Measurements from ENCODE around the gene S100B.
"Not testable (repeated sequence)": the region's sequence is repeated elsewhere in the genome, so short reads cannot be mapped to it uniquely, and the experiment has no call there.

S100B gene

DNA sequence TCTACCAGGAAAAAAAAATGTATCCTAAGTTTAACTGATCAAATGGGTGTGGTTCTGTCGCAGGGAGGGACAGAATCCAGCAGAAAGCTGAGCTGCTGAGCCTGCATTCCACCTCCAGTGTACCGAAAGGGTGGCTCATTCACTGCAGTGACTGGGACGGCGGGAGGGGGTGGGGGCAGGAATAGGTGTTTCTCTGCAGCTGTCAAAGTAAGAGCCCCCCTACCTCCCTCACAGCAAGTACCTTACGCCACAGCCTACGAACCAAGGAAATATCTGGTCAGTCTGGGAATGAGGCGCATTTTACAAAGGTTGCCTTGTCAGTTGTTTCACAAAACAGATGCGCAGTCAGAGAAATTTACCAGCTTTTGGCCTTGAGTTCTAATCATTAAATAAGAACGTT lies 1.7 kb downstream of the S100B start:
- DNase-seq (no peak), ATAC-seq (replicated peaks) (no peak)
- H3K9me3 Mint-ChIP-seq: no peaks in the 10 kb centered on the region
- H3K36me3 Mint-ChIP-seq: no peaks in the 10 kb centered on the region
- H3K27me3 Mint-ChIP-seq: peaks cover 0 to 8% of the 10 kb centered on the region in 2 donors
- H3K27ac Mint-ChIP-seq: no peak overlapping the region
- peaks cover 18 to 32% of the 10 kb centered on the region in 2 donors for H3K4me1 Mint-ChIP-seq
- no peak overlapping the region for H3K4me3 Mint-ChIP-seq

DNA sequence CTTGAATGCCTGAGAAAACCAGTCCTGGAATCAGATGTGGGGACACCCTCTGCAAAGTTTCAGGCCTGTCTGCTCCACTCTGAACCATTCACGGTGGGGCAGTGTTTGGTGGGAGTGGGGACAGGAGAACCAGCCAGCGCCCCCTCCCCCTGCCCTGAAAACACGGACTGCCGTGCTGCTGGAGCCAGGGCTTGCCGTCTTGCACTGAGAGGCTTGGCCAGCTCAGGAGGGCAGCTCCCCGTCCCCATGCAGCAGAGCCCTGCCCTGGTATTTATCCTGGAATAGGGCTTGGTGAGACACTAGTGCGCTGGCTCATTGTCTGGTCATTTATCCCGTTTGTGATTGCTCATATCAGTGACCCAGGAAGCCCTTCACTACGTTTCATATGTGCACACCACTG lies 3.9 kb downstream of the S100B start:
- Mint-ChIP-seq H3K9me3 (no peaks in the 10 kb centered on the region), H3K27me3 (peaks cover 0 to 2% of the 10 kb centered on the region in 2 donors), H3K4me1 (peaks cover 2 to 10% of the 10 kb centered on the region in 2 donors), H3K4me3 (no peak overlapping the region), H3K27ac (no peak overlapping the region), H3K36me3 (no peaks in the 10 kb centered on the region)
- ATAC-seq (replicated peaks) (no peak), DNase-seq (no peak)

DNA sequence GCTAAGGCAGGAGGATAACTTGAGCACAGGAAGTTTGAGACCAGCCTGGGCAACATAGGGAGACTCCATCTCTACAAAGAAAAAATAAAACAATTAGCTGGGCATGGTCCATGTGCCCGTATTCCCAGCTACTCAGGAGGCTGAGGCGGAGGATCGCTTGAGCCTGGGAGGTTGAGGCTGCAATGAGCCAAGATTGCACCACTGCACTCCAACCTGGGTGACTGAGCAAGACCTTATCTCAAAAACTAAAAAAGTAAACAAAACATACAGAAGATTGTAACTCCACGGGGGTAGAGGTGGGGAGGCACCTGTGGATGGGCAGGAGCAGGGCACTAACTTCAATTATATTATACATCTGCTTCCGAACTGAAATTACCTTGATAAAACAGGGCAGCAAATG lies 4.6 kb downstream of the S100B start:
- no peak for DNase-seq
- Mint-ChIP-seq H3K27ac (no peak overlapping the region), H3K4me3 (no peak overlapping the region)

DNA sequence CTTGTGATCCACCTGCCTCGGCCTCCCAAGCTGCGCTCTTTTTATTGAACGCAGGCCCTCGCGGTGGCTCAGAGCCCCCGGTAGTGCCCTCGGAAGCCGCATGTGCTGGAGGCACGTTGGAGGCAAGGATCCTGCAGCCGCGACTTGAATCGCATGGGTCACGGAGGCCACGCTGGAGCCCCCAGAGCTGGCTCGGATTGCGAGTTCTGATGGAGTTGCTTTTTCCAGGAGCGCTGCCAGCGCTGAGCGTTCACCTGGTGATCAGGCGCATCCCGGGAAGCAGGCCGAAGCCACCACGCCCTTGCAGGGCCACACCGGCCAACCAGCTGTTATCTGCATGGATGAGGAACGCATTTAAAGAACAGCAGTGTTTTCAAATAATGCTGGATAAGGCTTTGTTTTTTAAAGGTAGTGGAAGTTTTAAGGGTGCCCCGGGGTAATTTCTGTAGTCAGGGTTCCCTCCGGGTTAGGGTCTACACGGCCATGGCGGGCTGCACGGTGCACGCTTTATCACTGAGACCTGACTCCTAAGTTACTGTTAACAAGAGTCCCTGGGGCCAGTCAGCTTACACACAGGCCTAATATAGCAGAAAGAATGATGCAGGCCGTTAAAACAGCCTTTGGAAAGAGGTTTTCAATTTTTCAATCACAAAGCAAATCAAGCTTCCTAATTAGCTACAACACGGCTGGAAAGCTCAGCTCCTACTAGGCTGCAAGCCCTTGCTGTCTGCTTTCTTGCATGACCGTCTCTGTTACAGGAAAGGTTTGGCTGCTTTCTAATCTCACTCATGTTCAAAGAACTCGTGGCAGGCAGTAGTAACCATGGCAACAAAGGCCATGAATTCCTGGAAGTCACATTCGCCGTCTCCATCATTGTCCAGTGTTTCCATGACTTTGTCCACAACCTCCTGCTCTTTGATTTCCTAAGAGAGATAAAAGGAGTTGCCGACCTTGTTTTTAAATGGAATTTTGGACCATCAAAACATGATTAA lies 6.0 kb downstream of the S100B start:
- Mint-ChIP-seq H3K27ac (no peak overlapping the region), H3K4me1 (no peaks in the 10 kb centered on the region), H3K9me3 (peaks cover 0 to under 1% of the 10 kb centered on the region in 2 donors), H3K36me3 (peaks cover 0 to 4% of the 10 kb centered on the region in 2 donors), H3K27me3 (no peaks in the 10 kb centered on the region), H3K4me3 (no peak overlapping the region)
- no peak for ATAC-seq (replicated peaks)
- DNase-seq: no peak

More for the DNA sequence above, 4.6 kb downstream of the S100B start:
- peaks cover 0 to 6% of the 10 kb centered on the region in 2 donors for H3K4me1 Mint-ChIP-seq
- no peak for ATAC-seq (replicated peaks)
- H3K36me3 Mint-ChIP-seq: no peaks in the 10 kb centered on the region
- H3K27me3 Mint-ChIP-seq: no peaks in the 10 kb centered on the region
- H3K9me3 Mint-ChIP-seq: no peaks in the 10 kb centered on the region

DNA sequence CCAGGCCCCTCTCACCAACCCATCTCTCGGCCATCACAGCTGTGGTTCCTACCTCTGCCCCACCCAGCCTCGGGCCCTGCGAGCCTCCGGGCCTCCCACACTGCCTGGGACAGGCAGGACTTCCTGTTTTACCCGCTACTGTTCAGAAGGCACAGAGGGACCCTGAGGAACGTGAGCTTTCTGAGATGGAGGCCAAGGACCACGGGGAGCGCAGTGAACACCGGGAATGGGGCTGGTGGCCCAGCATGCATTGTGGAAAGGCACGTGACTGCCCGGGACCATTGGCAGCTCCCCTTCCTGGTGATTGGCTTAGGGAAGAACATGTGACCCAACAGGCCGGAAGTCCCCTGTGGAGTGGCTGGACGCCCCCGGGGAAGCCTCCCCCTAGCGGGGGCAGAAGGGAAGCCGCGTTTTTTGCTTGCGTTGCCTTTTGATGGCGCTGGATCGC lies 7.0 kb downstream of the S100B start:
- Mint-ChIP-seq H3K9me3 (peaks cover 3 to 6% of the 10 kb centered on the region in 2 donors), H3K4me3 (no peak overlapping the region), H3K36me3 (peaks cover 0 to 4% of the 10 kb centered on the region in 2 donors), H3K4me1 (no peaks in the 10 kb centered on the region), H3K27me3 (peaks cover 4 to 5% of the 10 kb centered on the region in 2 donors), H3K27ac (no peak overlapping the region)
- no peak for DNase-seq
- no peak for ATAC-seq (replicated peaks)

DNA sequence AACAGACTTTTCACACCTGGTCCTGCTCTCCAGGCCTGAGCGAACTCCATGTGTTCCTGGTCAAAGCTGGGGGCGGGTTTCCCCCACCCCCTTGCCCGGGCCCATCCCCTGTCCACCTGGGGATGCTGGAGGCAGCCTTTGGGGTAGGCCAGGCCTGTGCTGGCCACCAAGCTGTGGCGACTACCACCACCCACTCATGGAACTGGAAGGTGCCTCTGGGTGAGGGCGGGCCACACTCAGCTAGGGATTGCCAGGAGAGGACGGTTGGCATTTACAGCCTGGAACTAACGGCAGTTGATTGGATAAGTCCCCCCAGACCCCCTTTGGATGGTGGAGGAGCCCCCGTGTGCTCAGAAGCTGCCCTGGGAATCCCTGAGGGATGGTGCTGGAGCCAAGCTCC lies 7.9 kb downstream of the S100B start:
- DNase-seq (no peak), ATAC-seq (replicated peaks) (no peak)
- Mint-ChIP-seq H3K4me1 (no peaks in the 10 kb centered on the region), H3K4me3 (no peak overlapping the region), H3K27me3 (peaks cover 7 to 11% of the 10 kb centered on the region in 2 donors), H3K36me3 (peaks cover 0 to 4% of the 10 kb centered on the region in 2 donors), H3K9me3 (peaks cover 3 to 7% of the 10 kb centered on the region in 2 donors), H3K27ac (no peak overlapping the region)

DNA sequence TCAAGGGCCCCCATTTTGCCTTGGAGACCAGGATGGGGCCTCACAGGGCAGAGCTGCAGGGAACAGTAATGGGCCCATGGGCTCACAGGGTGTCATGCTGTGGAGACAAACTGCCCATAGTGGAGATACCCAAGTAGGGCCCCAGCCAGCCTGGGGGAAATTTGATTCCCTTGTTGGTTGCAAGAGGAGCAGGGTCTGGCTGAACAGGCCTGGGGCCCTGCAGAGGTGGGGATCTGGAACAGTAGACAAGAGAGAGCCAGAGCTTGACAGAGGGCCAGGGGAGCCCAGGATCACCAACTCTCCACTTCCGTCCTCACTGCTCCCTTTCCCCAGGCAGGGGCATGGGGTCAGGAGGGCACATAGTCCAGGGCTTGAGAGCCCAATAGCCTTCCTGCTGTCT lies 8.7 kb downstream of the S100B start:
- H3K27ac Mint-ChIP-seq: no peak overlapping the region
- H3K27me3 Mint-ChIP-seq: peaks cover 7 to 11% of the 10 kb centered on the region in 2 donors
- DNase-seq (no peak), ATAC-seq (replicated peaks) (no peak)
- no peaks in the 10 kb centered on the region for H3K4me1 Mint-ChIP-seq
- no peak overlapping the region for H3K4me3 Mint-ChIP-seq
- H3K36me3 Mint-ChIP-seq: peaks cover 0 to 4% of the 10 kb centered on the region in 2 donors
- H3K9me3 Mint-ChIP-seq: peaks cover 9 to 11% of the 10 kb centered on the region in 2 donors

DNA sequence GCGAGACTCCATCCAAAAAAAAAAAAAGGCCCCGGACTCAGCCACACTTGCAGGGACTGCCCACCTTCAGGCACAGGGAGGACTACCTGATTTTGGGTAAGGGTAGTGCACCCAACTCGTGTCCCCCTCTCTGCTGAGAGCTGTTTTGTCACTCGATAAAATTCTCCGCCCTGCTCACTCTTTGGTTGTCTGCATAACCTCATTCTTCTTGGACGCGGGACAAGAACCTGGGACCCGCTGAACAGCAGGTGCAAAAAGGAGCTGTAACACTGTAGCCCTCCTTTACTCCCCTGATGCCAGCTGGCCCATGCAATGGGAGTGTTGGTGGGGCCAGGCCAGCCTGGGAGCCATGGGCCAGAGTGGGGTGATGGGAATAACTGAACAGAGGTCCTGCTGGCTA lies 10.6 kb downstream of the S100B start:
- Mint-ChIP-seq H3K4me3 (no peak overlapping the region), H3K36me3 (peaks cover 3 to 4% of the 10 kb centered on the region in 2 donors), H3K27ac (no peak overlapping the region), H3K9me3 (peaks cover 19 to 22% of the 10 kb centered on the region in 2 donors), H3K27me3 (peaks cover 7 to 18% of the 10 kb centered on the region in 2 donors), H3K4me1 (no peaks in the 10 kb centered on the region)
- ATAC-seq (replicated peaks) (no peak), DNase-seq (no peak)

DNA sequence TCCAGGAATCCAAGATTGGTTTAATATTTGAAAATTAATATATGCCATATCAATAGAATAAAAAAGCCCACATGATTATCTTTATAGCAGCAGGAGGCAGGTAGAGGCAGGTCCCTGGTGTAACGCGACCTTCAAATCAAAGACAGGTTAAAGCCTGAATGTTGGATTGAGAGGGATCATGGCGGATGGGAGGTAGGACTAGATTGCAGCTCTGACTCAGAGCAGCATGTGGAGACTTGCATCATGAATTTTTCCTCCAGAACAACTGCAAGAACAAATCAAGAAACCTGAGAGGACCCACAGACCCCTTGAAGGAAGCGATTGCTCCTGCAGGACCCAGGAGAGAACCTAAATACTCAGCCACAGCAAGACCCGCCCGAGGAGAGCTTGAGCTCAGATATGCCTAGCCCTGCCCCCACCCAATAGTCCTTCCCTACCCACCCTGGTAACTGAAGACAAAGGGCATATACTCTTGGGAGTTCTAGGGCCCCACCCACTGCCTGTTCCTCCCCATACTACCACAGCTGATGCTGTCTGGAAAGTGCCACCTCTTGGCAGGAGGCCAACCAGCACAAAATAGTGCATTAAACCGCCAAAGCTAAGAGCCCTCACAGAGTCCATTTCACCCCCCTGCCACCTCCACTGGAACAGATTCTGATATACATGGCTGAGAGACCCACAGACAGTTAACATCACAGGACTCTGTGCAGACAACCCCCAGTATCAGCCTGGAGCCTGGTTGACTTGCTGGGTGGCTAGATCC lies 19.5 kb downstream of the S100B start:
- H3K36me3 Mint-ChIP-seq: peaks cover 28 to 50% of the 10 kb centered on the region in 2 donors
- peaks cover 10 to 21% of the 10 kb centered on the region in 2 donors for H3K27me3 Mint-ChIP-seq
- no peak for DNase-seq
- no peaks in the 10 kb centered on the region for H3K4me1 Mint-ChIP-seq
- peaks cover 41 to 52% of the 10 kb centered on the region in 2 donors for H3K9me3 Mint-ChIP-seq
- no peak overlapping the region for H3K27ac Mint-ChIP-seq
- no peak for ATAC-seq (replicated peaks)
- no peak overlapping the region for H3K4me3 Mint-ChIP-seq

DNA sequence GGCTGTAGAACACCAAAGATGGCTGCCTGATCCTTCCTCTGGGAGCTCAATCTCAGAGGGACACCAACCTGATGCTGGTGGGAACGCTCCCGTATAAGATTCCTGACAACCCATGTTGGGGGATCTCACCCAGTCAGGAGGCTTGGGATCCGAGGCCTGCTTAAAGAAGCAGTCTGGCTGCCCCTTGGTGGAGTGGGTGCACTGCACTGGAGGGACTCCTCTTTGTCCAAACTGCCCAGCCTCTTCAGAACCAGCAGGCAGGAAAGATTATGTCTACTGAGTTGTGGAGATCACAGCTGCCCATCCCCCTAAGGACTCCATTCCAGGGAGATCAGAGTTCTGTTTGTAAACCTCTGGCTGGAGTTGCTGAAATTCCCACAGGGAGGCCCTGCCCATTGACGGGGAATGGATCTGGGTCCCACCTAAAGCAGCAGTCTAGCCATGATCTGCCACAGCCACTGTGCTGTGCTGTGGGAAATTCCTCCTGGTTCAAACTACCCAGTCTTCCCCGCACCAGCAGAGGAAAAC lies 23.0 kb downstream of the S100B start:
- Mint-ChIP-seq H3K27me3 (peaks cover 0 to 10% of the 10 kb centered on the region in 2 donors), H3K4me1 (no peaks in the 10 kb centered on the region), H3K4me3 (no peak overlapping the region), H3K27ac (no peak overlapping the region), H3K9me3 (peaks cover 41 to 42% of the 10 kb centered on the region in 2 donors), H3K36me3 (peaks cover 49 to 60% of the 10 kb centered on the region in 2 donors)
- ATAC-seq (replicated peaks) (no peak), DNase-seq (no peak)

DNA sequence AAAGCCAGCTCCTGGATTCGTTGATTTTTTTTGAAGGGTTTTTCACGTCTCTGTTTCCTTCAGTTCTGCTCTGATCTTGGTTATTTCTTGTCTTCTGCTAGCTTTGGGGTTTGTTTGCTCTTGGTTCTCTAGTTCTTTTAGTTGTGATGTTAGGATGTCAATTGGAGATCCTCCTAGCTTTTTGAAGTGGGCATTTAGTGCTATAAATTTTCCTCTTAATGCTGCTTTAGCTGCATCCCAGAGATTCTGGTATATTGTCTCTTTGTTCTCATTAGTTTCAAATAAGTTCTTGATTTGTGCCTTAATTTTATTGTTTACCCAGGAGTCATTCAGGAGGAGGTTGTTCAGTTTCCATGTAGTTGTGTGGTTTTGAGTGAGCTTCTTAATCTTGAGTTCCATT lies 25.5 kb downstream of the S100B start:
- not testable (repeated sequence) for DNase-seq; H3K4me3 Mint-ChIP-seq; H3K27me3 Mint-ChIP-seq; H3K4me1 Mint-ChIP-seq; ATAC-seq (replicated peaks); H3K27ac Mint-ChIP-seq
- H3K36me3 Mint-ChIP-seq: peaks cover 49 to 53% of the 10 kb centered on the region in 2 donors
- peaks cover 36% of the 10 kb centered on the region in 2 donors for H3K9me3 Mint-ChIP-seq

DNA sequence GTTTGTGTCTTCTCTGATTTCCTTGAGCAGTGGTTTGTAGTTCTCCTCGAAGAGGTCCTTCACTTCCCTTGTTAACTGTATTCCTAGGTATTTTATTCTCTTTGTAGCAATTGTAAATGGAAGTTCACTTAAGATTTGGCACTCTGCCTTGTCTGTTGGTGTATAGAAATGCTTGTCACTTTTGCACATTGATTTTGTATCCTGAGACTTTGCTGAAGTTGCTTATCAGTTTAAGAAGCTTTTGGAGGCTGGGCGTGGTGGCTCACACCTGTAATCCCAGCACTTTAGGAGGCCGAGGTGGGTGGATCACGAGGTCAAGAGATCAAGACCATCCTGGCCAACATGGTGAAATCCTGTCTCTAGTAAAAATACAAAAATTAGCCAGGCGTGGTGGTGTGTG lies 27.1 kb downstream of the S100B start:
- not testable (repeated sequence) for ATAC-seq (replicated peaks); H3K27ac Mint-ChIP-seq; H3K4me3 Mint-ChIP-seq; H3K27me3 Mint-ChIP-seq; DNase-seq
- peaks cover 30 to 32% of the 10 kb centered on the region in 2 donors for H3K9me3 Mint-ChIP-seq
- peaks cover 2 to 23% of the 10 kb centered on the region in 2 donors for H3K4me1 Mint-ChIP-seq
- peaks cover 49 to 51% of the 10 kb centered on the region in 2 donors for H3K36me3 Mint-ChIP-seq

DNA sequence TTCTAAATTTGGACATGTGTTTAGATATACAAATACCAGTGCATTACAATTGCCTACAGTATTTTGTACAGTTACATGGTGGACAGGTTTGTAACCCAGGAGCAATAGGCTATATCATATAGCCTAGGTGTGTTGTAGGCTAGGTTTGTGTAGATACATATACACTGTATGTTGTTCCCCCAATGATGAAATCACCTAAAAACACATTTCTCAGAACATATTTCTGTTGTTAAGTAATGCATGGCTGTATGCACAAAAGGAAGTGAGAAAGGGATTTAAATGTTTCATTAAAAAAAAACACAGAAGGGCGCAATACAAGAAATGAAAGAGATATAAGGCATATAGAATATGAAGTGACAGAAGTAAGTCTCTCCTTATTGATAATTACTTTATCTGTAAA lies 32.0 kb downstream of the S100B start:
- Mint-ChIP-seq H3K4me1 (peaks cover 7 to 38% of the 10 kb centered on the region in 2 donors), H3K27me3 (no peaks in the 10 kb centered on the region), H3K4me3 (no peak overlapping the region), H3K9me3 (peaks cover 12 to 15% of the 10 kb centered on the region in 2 donors), H3K36me3 (peaks cover 23 to 34% of the 10 kb centered on the region in 2 donors), H3K27ac (no peak overlapping the region)
- ATAC-seq (replicated peaks) (peak; percentile 67 to 82), DNase-seq (no peak)

DNA sequence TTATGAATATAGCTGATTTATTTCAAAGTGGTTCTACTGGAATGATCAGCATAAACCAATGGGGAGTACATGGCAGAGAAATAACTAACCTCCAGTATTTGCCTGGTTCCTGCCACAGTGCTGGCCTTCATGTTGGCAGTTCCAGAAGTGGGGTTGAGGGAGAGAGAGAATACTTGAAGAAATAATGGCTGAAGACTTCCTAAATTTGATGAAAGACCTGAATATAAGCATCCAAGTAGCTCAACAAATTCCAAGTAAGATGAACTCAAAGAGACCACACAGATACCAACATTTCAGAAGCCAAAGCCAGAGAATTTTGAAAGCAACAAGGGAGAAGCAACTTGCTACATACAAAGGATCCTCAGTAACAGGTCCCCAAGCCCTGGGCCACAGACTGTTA lies 34.3 kb downstream of the S100B start:
- H3K36me3 Mint-ChIP-seq: peaks cover 39 to 54% of the 10 kb centered on the region in 2 donors
- no peak overlapping the region for H3K27ac Mint-ChIP-seq

More for the DNA sequence above, 34.3 kb downstream of the S100B start:
- Mint-ChIP-seq H3K4me1 (peaks cover 7 to 38% of the 10 kb centered on the region in 2 donors), H3K27me3 (no peaks in the 10 kb centered on the region), H3K4me3 (no peak overlapping the region), H3K9me3 (peaks cover 10 to 15% of the 10 kb centered on the region in 2 donors)
- ATAC-seq (replicated peaks) (no peak), DNase-seq (no peak)

Data from stimulated activated naive B cell treated with anti-CD40 and anti-IgM and Interleukin-4, amounts not matched to agents 10 μg/mL and 1 μg/mL and 100 μg/mL, for 72 hours (primary cell).